Panc1 (cell line): Measurements from ENCODE around the gene SDR39U1.

Experiments
- SIN3A ChIP-seq: IDR thresholded peaks from 2 replicates; pipeline ENCODE4 v1.6.1; 2012; ENCODE audit warnings: low read depth, mild to moderate bottlenecking, low read length, moderate library complexity, borderline replicate concordance; ENCODE audit not compliant: insufficient read depth
- TCF7L2 ChIP-seq: IDR thresholded peaks from 2 replicates; pipeline ENCODE4 v1.6.1; 2011; ENCODE audit warnings: mild to moderate bottlenecking, low read depth, low read length, inconsistent platforms
- TF ChIP-seq, protein P1 (sequence below): fragments of 450-650 bp; IDR thresholded peaks from 2 replicates; pipeline ENCODE4 v1.5.1; 2017; ENCODE audit warnings: mild to moderate bottlenecking
- TF ChIP-seq, protein P2 (sequence below), 2 experiments: IDR thresholded peaks; 2 replicates each; pipeline ENCODE4 v1.6.1; 2011 to 2012; ENCODE audit warnings: low read depth in 2 of 2, control low read depth in 1 of 2, low read length in 1 of 2, mild to moderate bottlenecking in 1 of 2, moderate library complexity in 1 of 2; ENCODE audit not compliant: insufficient read depth in 1 of 2

DNA sequence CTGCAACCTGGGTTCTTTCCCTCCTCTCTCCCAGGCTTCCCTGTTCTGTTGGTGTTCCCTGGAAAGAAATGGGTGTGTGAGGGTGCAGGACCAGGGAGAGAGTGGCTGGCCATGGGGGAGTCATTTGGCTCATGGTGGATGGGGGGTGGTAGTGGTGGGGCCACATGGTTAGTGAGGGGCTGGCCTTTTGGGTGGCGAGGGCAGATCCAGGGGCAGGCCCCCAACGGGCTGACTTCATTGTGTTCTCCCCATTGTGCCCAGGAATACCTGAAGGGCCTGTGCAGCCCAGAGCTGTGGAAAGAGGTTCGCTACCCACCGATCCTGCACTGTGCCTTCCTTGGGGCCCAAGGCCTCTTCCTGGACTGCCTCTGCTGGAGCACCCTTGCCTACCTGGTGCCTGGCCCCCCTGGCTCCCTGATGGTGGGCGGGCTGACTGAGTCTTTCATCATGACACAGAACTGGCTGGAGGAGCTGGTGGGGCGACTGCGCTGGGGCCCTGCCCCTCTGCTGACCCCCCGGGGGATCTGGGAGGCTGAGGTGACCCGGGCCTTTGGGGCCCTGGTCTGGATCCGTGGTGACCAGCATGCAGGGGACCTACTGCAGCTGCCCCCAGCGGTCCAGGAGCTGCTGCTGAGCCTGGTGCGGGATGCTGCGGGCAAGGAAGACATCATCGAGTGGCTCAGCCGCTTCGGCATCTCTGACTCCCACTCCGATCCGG, 34.8 kb downstream of the SDR39U1 start:
- TF ChIP-seq, protein P1, sequence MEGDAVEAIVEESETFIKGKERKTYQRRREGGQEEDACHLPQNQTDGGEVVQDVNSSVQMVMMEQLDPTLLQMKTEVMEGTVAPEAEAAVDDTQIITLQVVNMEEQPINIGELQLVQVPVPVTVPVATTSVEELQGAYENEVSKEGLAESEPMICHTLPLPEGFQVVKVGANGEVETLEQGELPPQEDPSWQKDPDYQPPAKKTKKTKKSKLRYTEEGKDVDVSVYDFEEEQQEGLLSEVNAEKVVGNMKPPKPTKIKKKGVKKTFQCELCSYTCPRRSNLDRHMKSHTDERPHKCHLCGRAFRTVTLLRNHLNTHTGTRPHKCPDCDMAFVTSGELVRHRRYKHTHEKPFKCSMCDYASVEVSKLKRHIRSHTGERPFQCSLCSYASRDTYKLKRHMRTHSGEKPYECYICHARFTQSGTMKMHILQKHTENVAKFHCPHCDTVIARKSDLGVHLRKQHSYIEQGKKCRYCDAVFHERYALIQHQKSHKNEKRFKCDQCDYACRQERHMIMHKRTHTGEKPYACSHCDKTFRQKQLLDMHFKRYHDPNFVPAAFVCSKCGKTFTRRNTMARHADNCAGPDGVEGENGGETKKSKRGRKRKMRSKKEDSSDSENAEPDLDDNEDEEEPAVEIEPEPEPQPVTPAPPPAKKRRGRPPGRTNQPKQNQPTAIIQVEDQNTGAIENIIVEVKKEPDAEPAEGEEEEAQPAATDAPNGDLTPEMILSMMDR, result no peak
- TF ChIP-seq, protein P2, sequence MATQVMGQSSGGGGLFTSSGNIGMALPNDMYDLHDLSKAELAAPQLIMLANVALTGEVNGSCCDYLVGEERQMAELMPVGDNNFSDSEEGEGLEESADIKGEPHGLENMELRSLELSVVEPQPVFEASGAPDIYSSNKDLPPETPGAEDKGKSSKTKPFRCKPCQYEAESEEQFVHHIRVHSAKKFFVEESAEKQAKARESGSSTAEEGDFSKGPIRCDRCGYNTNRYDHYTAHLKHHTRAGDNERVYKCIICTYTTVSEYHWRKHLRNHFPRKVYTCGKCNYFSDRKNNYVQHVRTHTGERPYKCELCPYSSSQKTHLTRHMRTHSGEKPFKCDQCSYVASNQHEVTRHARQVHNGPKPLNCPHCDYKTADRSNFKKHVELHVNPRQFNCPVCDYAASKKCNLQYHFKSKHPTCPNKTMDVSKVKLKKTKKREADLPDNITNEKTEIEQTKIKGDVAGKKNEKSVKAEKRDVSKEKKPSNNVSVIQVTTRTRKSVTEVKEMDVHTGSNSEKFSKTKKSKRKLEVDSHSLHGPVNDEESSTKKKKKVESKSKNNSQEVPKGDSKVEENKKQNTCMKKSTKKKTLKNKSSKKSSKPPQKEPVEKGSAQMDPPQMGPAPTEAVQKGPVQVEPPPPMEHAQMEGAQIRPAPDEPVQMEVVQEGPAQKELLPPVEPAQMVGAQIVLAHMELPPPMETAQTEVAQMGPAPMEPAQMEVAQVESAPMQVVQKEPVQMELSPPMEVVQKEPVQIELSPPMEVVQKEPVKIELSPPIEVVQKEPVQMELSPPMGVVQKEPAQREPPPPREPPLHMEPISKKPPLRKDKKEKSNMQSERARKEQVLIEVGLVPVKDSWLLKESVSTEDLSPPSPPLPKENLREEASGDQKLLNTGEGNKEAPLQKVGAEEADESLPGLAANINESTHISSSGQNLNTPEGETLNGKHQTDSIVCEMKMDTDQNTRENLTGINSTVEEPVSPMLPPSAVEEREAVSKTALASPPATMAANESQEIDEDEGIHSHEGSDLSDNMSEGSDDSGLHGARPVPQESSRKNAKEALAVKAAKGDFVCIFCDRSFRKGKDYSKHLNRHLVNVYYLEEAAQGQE (IDR thresholded peaks at IDR 0.05; ENCODE audit: insufficient read depth in 1 of 2, low read depth in 2 of 2, low read length in 1 of 2), result no peak
- no peak for TF ChIP-seq SIN3A
- TF ChIP-seq TCF7L2, result no peak
